Natural killer cell (primary cell): Measurements from ENCODE around the gene CLN3. TPM values are rescaled to one million over a fixed set of nuclear protein-coding genes. Genes with fewer than 3 reads are reported as not detected.

Experiments used
- ATAC-seq, 3 donors: fragments of 150-1000 bp in 2 of 3; fragments of 200-7000 bp in 1 of 3; cut with Tn5 transposase; 1 replicate in 1 of 3; 2 replicates in 2 of 3; pipeline ENCODE4 v1.10.0; 2021; ENCODE audit warnings: mild to moderate bottlenecking in 2 of 3, moderate library complexity in 2 of 3
- DNase-seq, 2 donors: peaks; one replicate each; pipeline versions ENCODE4 v3.0.0 to v3.0.0-alpha.2; 2013 to 2021; ENCODE audit warnings: mixed read lengths in 1 of 2
- H3K27ac ChIP-seq: one replicate; pipeline ENCODE4 v1.5.1; 2013; ENCODE audit warnings: mild to moderate bottlenecking, low read length
- H3K27me3 ChIP-seq: one replicate; pipeline ENCODE4 v1.6.1; 2013; ENCODE audit warnings: low read length; ENCODE audit not compliant: control insufficient read depth, insufficient read depth
- H3K36me3 ChIP-seq: one replicate; pipeline ENCODE4 v1.6.1; 2013; ENCODE audit warnings: low read length; ENCODE audit not compliant: control insufficient read depth, insufficient read depth
- H3K4me1 ChIP-seq: one replicate; pipeline ENCODE4 v1.6.1; 2013; ENCODE audit warnings: low read length; ENCODE audit not compliant: control insufficient read depth, insufficient read depth
- H3K4me3 ChIP-seq: one replicate; pipeline ENCODE4 v1.5.1; 2013; ENCODE audit warnings: low read length
- H3K9me3 ChIP-seq: one replicate; pipeline ENCODE4 v1.6.1; 2013; ENCODE audit warnings: low read length; ENCODE audit not compliant: control insufficient read depth, insufficient read depth
- H3K27ac Mint-ChIP-seq, 2 donors: one replicate each; pipeline ENCODE4 v1.8.0; 2022; ENCODE audit warnings: mild to moderate bottlenecking in 2 of 2, mixed read lengths in 2 of 2, moderate library complexity in 1 of 2
- H3K27me3 Mint-ChIP-seq, 2 donors: one replicate each; pipeline ENCODE4 v1.8.0; 2022; ENCODE audit warnings: low read depth in 2 of 2, mixed read lengths in 2 of 2
- H3K36me3 Mint-ChIP-seq: one replicate; pipeline ENCODE4 v1.8.0; 2022; ENCODE audit warnings: mixed read lengths
- H3K4me1 Mint-ChIP-seq, 2 donors: one replicate each; pipeline ENCODE4 v1.8.0; 2022; ENCODE audit warnings: mixed read lengths in 2 of 2
- H3K4me3 Mint-ChIP-seq: one replicate; pipeline ENCODE4 v1.8.0; 2022; ENCODE audit warnings: mild to moderate bottlenecking, moderate library complexity, mixed read lengths
- H3K9me3 Mint-ChIP-seq, 2 donors: one replicate each; pipeline ENCODE4 v1.8.0; 2022; ENCODE audit warnings: mixed read lengths in 2 of 2
- WGBS: methylation state at CpG from one replicate; pipeline ENCODE4 v1.1.7; 2013; ENCODE audit warnings: missing lambda C conversion rate; ENCODE audit not compliant: insufficient coverage; 5-methylcytosine and 5-hydroxymethylcytosine counted together
- intact Hi-C: fragments of 100-400 bp; cut with micrococcal nuclease; formaldehyde crosslinking; loops from one replicate; pipeline ENCODE4 v1.14.2; 2022
- total RNA-seq, 4 donors: library from RNA; stranded (reverse); fragments of 120-200 nt in 1 of 4; gene quantifications; one replicate each; pipeline versions ENCODE4 v1.2.3 to v1.2.4, GENCODE V29; 2013 to 2022
- TF ChIP-seq, protein P1 (sequence below): fragments of 200-600 bp; IDR thresholded peaks from one replicate; pipeline ENCODE4 v1.8.0; 2022; ENCODE audit warnings: antibody characterized with exemption

Gene CLN3
- total RNA-seq, 3 donors from 2014 or later (not counting 1 experiment from before 2014, with no cell fraction given): 71.1 to 85.3 (median 84.7) TPM

DNA sequence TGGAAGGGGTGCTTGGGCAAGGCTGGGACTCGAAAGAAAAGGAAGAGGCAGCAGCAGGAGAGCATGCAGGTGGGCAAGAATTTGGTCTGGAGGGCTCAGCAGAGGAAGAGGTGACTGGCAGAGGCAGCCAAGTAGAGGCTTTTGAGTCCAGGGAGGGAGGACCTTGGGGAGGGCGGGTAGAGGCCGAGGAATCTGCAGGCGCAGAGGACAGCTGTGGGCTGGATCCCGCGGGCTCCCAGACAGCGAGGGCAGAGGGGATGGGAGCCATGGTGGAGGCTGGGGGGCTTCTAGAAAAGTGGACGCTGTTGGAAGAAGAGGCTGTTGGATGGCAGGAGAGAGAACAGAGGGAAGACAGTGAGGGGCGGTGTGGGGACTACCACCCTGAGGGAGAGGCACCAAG lies 5.5 kb upstream of the CLN3 start:
- Histone ChIP-seq H3K36me3 (peaks cover 23% of the 10 kb centered on the region), H3K27ac (peak overlapping the region; percentile 96), H3K4me1 (peaks cover 80% of the 10 kb centered on the region), H3K9me3 (no peaks in the 10 kb centered on the region), H3K27me3 (no peaks in the 10 kb centered on the region), H3K4me3 (no peak overlapping the region)
- peak overlapping the region; percentile 99 for H3K4me3 Mint-ChIP-seq
- DNase-seq (no peak), ATAC-seq (no peak)
- 97% methylated on average over 9 of the region's 9 CpGs for WGBS
- H3K27ac Mint-ChIP-seq: peak overlapping the region; percentile 98 to 100
- no peaks in the 10 kb centered on the region for H3K36me3 Mint-ChIP-seq
- no peaks in the 10 kb centered on the region for H3K9me3 Mint-ChIP-seq
- peaks cover 42 to 61% of the 10 kb centered on the region in 2 donors for H3K4me1 Mint-ChIP-seq
- TF ChIP-seq, protein P1, sequence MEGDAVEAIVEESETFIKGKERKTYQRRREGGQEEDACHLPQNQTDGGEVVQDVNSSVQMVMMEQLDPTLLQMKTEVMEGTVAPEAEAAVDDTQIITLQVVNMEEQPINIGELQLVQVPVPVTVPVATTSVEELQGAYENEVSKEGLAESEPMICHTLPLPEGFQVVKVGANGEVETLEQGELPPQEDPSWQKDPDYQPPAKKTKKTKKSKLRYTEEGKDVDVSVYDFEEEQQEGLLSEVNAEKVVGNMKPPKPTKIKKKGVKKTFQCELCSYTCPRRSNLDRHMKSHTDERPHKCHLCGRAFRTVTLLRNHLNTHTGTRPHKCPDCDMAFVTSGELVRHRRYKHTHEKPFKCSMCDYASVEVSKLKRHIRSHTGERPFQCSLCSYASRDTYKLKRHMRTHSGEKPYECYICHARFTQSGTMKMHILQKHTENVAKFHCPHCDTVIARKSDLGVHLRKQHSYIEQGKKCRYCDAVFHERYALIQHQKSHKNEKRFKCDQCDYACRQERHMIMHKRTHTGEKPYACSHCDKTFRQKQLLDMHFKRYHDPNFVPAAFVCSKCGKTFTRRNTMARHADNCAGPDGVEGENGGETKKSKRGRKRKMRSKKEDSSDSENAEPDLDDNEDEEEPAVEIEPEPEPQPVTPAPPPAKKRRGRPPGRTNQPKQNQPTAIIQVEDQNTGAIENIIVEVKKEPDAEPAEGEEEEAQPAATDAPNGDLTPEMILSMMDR: no peak
- H3K27me3 Mint-ChIP-seq: no peaks in the 10 kb centered on the region
- intact Hi-C loops: loop anchor here (10.0 kb wide), 1 partner anchor 193 kb away; no protein-coding TSS in a partner anchor

DNA sequence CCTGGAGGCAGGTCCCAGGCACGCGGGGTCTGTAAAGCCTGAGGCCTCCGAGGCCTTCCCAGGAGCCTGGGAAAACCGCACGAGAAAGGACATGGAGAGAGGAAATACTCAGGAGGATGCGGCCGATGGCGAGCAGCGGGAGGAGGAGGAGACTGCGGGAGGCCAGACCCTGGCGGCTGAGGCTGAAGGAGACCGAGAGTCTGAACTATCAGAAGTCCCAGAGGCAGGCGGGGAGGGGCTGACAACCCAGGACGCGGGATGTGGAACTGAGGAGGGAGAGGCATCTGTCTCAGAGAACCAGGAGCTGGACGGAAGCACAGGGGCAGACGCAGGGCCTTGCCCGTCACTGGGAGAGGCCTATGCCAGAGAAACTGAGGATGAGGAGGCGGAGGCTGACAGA lies 5.0 kb upstream of the CLN3 start:
- WGBS: 92% methylated on average over 19 of the region's 19 CpGs
- no peaks in the 10 kb centered on the region for H3K27me3 ChIP-seq
- no peaks in the 10 kb centered on the region for H3K9me3 ChIP-seq
- Mint-ChIP-seq H3K9me3 (no peaks in the 10 kb centered on the region), H3K4me1 (peaks cover 42 to 65% of the 10 kb centered on the region in 2 donors), H3K36me3 (no peaks in the 10 kb centered on the region), H3K27ac (peak overlapping the region; percentile 98 to 100), H3K27me3 (no peaks in the 10 kb centered on the region), H3K4me3 (peak overlapping the region; percentile 99)
- peaks cover 80% of the 10 kb centered on the region for H3K4me1 ChIP-seq
- no peak for DNase-seq
- H3K4me3 ChIP-seq: no peak overlapping the region
- peak overlapping the region; percentile 96 for H3K27ac ChIP-seq
- intact Hi-C loops: loop anchor here (10.0 kb wide), 1 partner anchor 192 kb away; no protein-coding TSS in a partner anchor
- TF ChIP-seq, protein P1: no peak
- ATAC-seq: no peak
- H3K36me3 ChIP-seq: peaks cover 23% of the 10 kb centered on the region

DNA sequence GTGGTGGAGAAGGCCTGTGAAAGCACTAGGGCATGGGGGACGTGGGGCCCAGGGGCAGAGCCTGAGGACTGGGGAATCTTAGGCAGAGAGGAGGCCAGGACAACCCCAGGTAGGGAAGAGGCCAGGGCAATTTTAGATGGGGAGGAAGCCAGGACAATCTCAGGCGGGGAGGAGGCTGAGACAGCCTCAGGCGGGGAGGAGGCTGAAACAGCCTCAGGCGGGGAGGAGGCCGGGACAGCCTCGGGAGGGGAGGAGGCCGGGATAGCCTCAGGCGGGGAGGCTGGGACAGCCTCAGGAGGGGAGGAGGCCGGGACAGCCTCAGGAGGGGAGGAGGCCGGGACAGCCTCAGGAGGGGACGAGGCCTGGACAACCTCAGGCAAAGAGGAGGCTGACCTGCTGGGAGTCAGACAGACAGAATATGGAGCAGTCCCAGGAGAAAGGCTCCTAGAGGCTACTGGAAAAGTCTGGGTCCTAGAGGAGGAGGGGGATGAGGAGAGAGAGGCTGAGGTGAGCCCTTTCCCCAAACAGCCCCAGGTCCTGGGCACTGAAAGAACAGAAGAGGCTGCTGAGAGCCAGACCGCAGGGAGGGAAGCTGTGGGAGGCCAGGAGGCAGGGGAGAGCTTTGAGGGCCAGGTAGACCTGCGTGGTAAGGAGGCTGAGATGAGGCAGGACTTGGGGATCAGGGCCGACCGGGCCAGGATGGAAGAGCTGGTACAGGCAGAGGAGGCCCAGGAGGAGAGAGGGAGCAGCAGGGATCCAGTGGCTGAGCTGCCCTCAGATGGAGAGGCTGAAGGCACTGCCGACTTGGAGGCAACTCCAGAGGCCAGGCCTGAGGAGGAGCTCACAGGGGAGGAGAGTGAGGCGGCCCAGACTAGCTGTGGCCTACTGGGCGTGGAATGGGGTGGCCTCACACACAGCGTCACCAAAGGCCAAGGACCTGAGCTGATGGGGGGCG lies 4.2 kb upstream of the CLN3 start:
- WGBS: 71% methylated on average over 20 of the region's 20 CpGs
- Histone ChIP-seq H3K36me3 (peaks cover 23% of the 10 kb centered on the region), H3K27ac (peak overlapping the region; percentile 96), H3K4me3 (peak overlapping the region; percentile 48), H3K27me3 (no peaks in the 10 kb centered on the region), H3K4me1 (peaks cover 77% of the 10 kb centered on the region), H3K9me3 (no peaks in the 10 kb centered on the region)
- Mint-ChIP-seq H3K4me3 (peak overlapping the region; percentile 99), H3K9me3 (no peaks in the 10 kb centered on the region), H3K27me3 (no peaks in the 10 kb centered on the region), H3K27ac (peak overlapping the region; percentile 98 to 100), H3K36me3 (no peaks in the 10 kb centered on the region), H3K4me1 (peaks cover 46 to 72% of the 10 kb centered on the region in 2 donors)
- TF ChIP-seq, protein P1: no peak
- intact Hi-C loops: loop anchor here (2.0 to 10.0 kb wide), 2 partner anchors 53 to 191 kb away; no protein-coding TSS in a partner anchor
- DNase-seq: no peak
- ATAC-seq: no peak
